Measurements from ENCODE around the gene ARL3.

ARL3 gene

DNA sequence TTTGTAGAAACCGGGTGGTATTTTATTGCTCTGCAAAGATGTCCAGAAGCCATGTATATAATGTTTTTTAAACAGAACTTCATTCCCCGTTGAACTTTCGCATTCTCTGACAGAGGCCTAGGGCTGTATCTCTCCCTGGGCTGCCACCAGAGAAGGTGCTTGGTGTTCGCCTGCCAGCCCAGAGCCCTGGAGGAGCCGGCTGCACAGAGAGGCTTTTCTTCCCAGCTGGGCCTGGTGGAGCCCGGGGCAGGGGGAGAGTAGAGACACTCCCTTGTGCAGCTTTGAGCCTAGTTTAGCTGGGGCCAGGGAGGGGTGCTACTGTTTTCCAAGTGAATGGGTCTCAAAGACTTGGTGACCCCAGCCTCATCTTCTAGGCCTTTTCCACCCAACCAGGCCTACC, 83.5 kb downstream of the ARL3 start:
- H3K27me3 Mint-ChIP-seq: no peaks in the 10 kb centered on the region
- H3K27ac Mint-ChIP-seq: no peak overlapping the region
- ATAC-seq (replicated peaks) (no peak), DNase-seq (no peak)
- no peaks in the 10 kb centered on the region for H3K9me3 Mint-ChIP-seq
- H3K4me1 Mint-ChIP-seq: peaks cover 23 to 31% of the 10 kb centered on the region in 2 donors
- no peak overlapping the region for H3K4me3 Mint-ChIP-seq
- H3K36me3 Mint-ChIP-seq: peaks cover 13 to 17% of the 10 kb centered on the region in 2 donors

DNA sequence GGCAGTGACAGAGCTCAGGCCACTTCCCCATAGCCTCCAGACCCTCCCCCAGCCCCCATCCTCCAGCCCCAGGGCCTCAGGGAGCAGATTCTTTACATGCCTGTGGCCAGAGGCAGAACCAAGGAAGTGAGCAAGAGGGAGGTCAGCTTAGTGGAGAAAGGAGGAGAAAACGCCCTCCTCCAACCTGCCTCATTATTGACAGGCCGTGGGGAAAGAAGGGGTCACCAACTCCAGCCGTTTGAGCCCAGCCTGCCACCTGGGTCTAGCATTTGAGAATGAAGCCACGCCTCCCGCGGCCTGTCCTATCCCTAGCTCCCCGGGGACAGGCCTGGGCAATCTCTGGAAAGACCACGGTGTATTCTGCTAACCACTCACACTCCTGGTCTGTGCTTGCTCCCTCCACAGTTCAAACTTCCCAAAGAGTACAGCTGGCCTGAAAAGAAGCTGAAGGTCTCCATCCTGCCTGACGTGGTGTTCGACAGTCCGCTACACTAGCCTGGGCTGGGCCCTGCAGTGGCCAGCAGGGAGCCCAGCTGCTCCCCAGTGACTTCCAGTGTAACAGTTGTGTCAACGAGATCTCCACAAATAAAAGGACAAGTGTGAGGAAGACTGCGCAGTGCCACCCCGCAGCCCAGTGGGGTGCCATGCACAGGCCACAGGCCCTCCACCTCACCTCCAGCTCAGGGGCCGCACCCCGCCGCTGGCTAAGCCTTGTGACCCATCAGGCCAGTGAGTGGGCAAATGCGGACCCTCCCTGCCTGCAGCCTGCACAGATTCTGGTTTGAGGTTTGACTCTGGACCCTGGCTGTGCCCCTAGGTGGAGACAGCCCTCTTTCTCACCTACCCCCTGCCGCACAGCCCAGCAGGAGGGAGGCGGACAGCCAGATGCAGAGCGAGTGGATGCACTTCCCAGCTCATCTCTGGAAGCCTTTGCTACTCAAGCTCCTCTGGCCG, 84.3 kb downstream of the ARL3 start:
- ATAC-seq (replicated peaks) (no peak), DNase-seq (no peak)
- Mint-ChIP-seq H3K27me3 (no peaks in the 10 kb centered on the region), H3K4me1 (peaks cover 25 to 31% of the 10 kb centered on the region in 2 donors), H3K9me3 (no peaks in the 10 kb centered on the region), H3K27ac (peak overlapping the region; percentile 75), H3K4me3 (no peak overlapping the region), H3K36me3 (peaks cover 13 to 17% of the 10 kb centered on the region in 2 donors)

DNA sequence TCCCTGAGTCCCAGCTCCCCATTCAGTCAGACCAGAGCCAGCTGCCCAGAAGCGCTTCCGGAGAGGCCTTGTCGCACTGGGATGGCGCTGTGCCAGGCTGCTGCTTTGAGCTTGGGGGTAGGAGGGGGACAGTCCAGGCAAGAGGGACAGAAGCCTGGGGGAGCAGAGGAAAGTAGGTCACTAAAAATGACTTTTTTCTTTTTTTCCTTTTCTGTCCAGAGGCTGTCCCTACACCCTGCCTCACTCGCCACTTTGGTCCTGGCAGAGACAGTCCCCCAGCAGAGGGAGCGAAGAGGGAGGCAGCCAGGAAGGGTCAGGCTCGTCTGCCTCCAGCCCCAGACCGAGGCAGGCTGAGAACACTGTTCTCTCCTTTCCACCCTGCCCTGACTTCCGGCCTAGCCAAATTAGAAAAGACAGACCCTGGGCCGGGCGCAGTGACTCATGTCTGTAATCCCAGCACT, 85.7 kb downstream of the ARL3 start:
- ATAC-seq (replicated peaks) (no peak), DNase-seq (no peak)
- Mint-ChIP-seq H3K36me3 (peaks cover 13 to 17% of the 10 kb centered on the region in 2 donors), H3K4me1 (peaks cover 24 to 28% of the 10 kb centered on the region in 2 donors), H3K27me3 (no peaks in the 10 kb centered on the region), H3K4me3 (no peak overlapping the region), H3K9me3 (no peaks in the 10 kb centered on the region), H3K27ac (no peak overlapping the region)

DNA sequence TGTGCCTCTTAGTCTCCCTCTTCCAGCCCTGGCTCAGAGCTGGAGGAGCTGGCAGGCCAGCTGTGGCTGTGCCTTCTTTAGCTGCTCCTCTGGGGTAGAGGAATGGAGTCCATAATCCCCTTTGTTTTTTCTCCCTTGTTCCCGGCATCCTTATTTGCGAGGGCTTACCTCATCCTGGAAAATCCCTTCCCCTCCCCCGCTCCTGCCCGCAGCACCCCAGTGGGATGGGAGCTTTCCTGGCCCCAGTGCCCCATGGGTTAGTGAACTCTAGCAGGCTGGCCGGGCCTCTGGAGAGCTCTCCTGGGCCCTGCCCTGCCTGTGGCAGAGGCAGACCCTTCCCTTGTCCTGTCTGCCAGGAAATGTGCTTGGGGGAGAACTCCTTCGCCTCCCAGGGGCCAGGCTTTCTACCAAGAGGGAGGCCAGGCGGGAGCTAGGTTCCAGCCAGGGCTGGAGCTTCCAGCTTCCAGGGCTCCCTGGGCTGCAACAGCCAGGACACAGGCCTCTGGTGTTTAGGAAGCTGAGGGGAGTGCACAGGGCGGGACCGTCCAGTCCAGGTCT, 86.4 kb downstream of the ARL3 start:
- Mint-ChIP-seq H3K4me1 (peaks cover 20 to 21% of the 10 kb centered on the region in 2 donors), H3K27ac (no peak overlapping the region), H3K4me3 (no peak overlapping the region), H3K27me3 (no peaks in the 10 kb centered on the region), H3K9me3 (no peaks in the 10 kb centered on the region), H3K36me3 (peaks cover 13 to 17% of the 10 kb centered on the region in 2 donors)
- no peak for ATAC-seq (replicated peaks)
- no peak for DNase-seq

DNA sequence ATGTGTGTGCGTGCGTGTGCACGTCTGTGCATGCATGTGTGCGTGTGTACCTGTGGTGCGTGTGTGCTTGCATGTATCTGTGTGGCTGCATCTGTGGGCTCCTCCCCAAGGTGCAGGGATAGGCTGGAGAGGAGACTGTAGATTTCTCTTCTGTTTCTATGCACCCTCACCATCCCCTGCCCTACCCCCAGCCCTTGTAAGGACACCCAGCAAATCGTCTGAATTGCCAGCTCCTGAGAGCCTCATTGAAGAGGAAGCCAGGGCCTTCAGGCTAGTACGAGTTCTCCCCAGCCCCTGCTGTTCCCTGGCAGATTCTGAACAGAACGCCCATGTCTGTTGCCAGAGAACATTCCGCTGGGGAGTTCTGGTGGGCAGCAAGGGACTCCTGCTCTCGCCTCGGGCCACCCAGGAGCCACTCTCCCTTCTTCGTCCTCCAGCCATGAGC, 86.9 kb downstream of the ARL3 start:
- no peak for ATAC-seq (replicated peaks)
- H3K4me3 Mint-ChIP-seq: no peak overlapping the region
- H3K27me3 Mint-ChIP-seq: no peaks in the 10 kb centered on the region
- no peak for DNase-seq
- no peak overlapping the region for H3K27ac Mint-ChIP-seq
- H3K36me3 Mint-ChIP-seq: peaks cover 13 to 17% of the 10 kb centered on the region in 2 donors
- H3K9me3 Mint-ChIP-seq: no peaks in the 10 kb centered on the region
- H3K4me1 Mint-ChIP-seq: peaks cover 15 to 17% of the 10 kb centered on the region in 2 donors

- H3K27me3 Mint-ChIP-seq: no peaks in the 10 kb centered on the region
- H3K27ac Mint-ChIP-seq: peak overlapping the region; percentile 48
- no peak overlapping the region for H3K4me3 Mint-ChIP-seq
- no peaks in the 10 kb centered on the region for H3K9me3 Mint-ChIP-seq
- DNase-seq: no peak
- no peak for ATAC-seq (replicated peaks)
- peaks cover 15 to 17% of the 10 kb centered on the region in 2 donors for H3K4me1 Mint-ChIP-seq
- peaks cover 11 to 12% of the 10 kb centered on the region in 2 donors for H3K36me3 Mint-ChIP-seq
These were observed 88.0 kb downstream of the ARL3 start for GRCh38 chr10:102626026-102626685.

- H3K27me3 Mint-ChIP-seq: no peaks in the 10 kb centered on the region
- DNase-seq (no peak), ATAC-seq (replicated peaks) (no peak)
- H3K4me1 Mint-ChIP-seq: peaks cover 15 to 17% of the 10 kb centered on the region in 2 donors
- no peak overlapping the region for H3K4me3 Mint-ChIP-seq
- peaks cover 4 to 12% of the 10 kb centered on the region in 2 donors for H3K36me3 Mint-ChIP-seq
- H3K9me3 Mint-ChIP-seq: no peaks in the 10 kb centered on the region
- H3K27ac Mint-ChIP-seq: no peak overlapping the region
These were observed 89.2 kb downstream of the ARL3 start for GRCh38 chr10:102624751-102625645.

GRCh38 chr10:102624094-102624493, 90.1 kb downstream of the ARL3 start:
- Mint-ChIP-seq H3K4me3 (no peak overlapping the region), H3K4me1 (peaks cover 15 to 17% of the 10 kb centered on the region in 2 donors), H3K27ac (no peak overlapping the region), H3K27me3 (no peaks in the 10 kb centered on the region), H3K9me3 (no peaks in the 10 kb centered on the region), H3K36me3 (peaks cover 7 to 18% of the 10 kb centered on the region in 2 donors)
- ATAC-seq (replicated peaks): no peak
- no peak for DNase-seq
